ENCODE measurements around the gene CCDC9B.

Gene CCDC9B

DNA sequence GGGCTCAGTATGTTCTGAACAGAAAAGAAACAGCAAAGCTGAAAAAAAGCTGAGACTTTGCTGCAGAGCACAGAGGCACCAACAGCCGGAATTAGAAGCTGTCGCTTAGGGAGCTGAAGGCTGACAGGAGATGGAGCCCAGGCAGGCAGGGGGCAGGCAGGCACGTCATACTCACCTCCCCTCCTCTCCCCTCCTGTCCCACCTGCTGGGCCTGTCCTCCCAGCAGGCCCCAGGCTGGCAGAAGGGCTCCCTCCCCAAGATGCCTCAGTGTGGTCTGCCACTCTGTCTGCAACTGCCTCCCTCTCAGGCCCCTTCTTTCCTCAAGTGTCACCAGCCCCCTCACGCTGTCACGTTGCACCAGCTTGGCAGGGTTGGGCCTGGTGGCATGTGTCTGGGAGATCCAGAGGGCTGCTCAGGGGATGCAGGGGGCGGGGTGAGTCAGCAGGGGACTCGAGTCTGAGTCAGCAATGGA, 54.6 kb downstream of the CCDC9B start:
- no peak for DNase-seq

- peak; percentile 19 for DNase-seq
These were observed 55.2 kb downstream of the CCDC9B start for GRCh38 chr15:40285554-40286011.

GRCh38 chr15:40285151-40285550, 55.6 kb downstream of the CCDC9B start:
- no peak for DNase-seq

DNA sequence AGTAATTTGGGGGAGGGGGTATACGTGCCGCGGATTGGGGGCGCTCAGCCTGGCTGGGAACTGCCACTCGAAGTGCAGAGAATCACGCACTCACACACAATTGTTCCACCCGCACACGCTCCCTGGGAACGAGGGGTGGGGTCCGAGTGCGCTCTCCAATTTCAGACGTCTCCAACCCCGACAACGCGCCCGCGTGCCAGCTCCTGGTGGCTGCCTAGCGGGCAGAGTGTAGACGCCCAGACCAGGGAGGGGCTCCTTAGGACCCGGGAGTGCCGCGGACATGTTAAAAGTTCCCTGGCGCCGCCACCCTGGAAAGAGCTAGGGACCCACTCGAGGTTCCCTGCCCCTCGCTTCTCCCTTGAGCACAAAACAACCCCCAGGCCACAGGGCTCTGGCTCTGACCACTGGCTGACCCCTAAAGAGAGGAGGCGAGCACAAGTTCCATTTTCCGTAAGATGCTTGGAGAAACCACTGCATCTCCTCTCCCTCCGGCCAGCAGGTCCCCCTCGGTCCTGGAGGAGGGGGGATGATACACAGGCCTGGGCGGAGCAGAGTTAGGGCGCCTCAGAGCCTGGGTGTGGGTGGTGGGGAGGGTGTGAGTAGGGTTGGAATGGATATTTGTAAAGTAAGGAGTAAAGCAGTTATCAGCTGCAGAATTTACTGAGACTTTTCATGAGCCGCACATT, 57.0 kb downstream of the CCDC9B start:
- no peak for DNase-seq

- no peak for DNase-seq
These were observed 57.7 kb downstream of the CCDC9B start, which contains the start of gene ANKRD63 for GRCh38 chr15:40282869-40283614. TSS of gene ANKRD63 (minus strand) at chr15:40283064. CDS start at chr15:40282586, 478 bp downstream.

DNA sequence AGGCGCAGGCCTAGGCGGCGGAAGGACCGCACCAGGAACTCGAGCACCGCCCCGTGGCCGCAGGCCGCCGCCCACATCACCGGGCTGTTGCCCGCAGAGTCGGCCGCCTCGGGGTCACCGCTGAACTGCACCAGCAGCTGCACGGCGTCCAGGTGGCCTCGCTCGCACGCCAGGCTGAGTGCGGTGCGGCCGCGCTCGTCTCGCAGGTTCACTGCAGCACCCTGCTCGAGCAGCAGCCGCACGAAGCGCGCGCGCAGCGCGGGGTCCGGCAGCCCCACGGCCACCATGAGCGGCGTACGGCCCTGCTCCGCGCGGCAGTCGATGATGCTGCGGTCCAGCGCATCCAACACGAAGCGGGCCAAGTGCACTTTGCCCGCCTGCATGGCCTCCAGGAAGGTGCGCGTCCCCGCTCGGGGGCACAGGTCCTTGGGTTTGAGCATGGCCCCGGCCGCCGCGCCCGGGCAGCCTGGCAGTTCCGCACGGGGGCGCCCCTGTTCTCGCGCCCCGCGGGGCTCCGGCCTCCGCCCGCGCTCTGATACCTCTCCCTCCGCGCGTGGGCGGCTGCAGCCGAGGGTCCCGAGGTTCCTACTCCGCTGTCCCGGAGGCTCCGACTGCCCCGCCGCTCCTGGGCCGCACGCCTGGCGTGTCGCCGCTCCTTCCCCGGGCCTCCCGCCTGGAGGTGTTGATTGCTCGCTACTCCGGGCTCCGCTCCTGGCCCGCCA, 58.4 kb downstream of the CCDC9B start:
- DNase-seq = no peak

- no peak for DNase-seq
These were observed 59.0 kb downstream of the CCDC9B start for GRCh38 chr15:40281801-40282146.
